IMR-90 (cell line): ENCODE results near the gene STAC3. TPM values are rescaled to one million over a fixed set of nuclear protein-coding genes. Genes with fewer than 3 reads are reported as not detected.

Experiments used
- ATAC-seq: fragments of 200-7000 bp; cut with Tn5 transposase; 2 replicates; pipeline ENCODE4 v1.9.1; 2020; ENCODE audit warnings: low read depth, mild to moderate bottlenecking, moderate library complexity
- BruUV-seq: library from RNA; stranded (reverse); fragments of 400-500 nt; replicated peaks from 2 replicates; lab custom pipeline; 2021; lab: Mats Ljungman, UMichigan
- CTCF ChIA-PET: fragments of 300-600 bp; formaldehyde crosslinking; extraction: SDS; loops from one replicate; lab custom pipeline; 2021; ENCODE audit warnings: antibody characterized with exemption; lab: Yijun Ruan, JAX
- POLR2A ChIA-PET: fragments of 300-600 bp; sonication (Branson Sonifier 250); formaldehyde crosslinking; loops from one replicate; lab custom pipeline; 2022; ENCODE audit warnings: antibody characterized with exemption; ENCODE audit not compliant: unreplicated experiment; lab: Charles Lee
- DNase-seq: peaks from one replicate; pipeline ENCODE4 v3.0.0; 2013
- H2AFZ ChIP-seq: replicated peaks from 2 replicates; pipeline ENCODE3; 2013; ENCODE audit warnings: low read length, mild to moderate bottlenecking; ENCODE audit not compliant: poor library complexity
- H2AK5ac ChIP-seq: 2 replicates; pipeline ENCODE4 v1.6.1; 2013; ENCODE audit warnings: low read depth, low read length, inconsistent platforms
- H2AK9ac ChIP-seq: replicated peaks from 2 replicates; pipeline ENCODE3; 2013; ENCODE audit warnings: mild to moderate bottlenecking, low read depth, low read length, moderate library complexity; ENCODE audit not compliant: poor library complexity
- H2BK120ac ChIP-seq: 2 replicates; pipeline ENCODE4 v1.6.1; 2013; ENCODE audit warnings: low read depth, low read length, inconsistent platforms
- H2BK15ac ChIP-seq: 3 replicates; pipeline ENCODE4 v1.6.1; 2013; ENCODE audit warnings: low read depth, low read length, inconsistent platforms
- H2BK20ac ChIP-seq: 2 replicates; pipeline ENCODE4 v1.6.1; 2013; ENCODE audit warnings: low read depth, mild to moderate bottlenecking, inconsistent platforms, low read length, moderate library complexity
- H2BK5ac ChIP-seq: 2 replicates; pipeline ENCODE4 v1.6.1; 2013; ENCODE audit warnings: mild to moderate bottlenecking, low read depth, low read length, inconsistent platforms; ENCODE audit not compliant: poor library complexity, severe bottlenecking
- H3K14ac ChIP-seq: replicated peaks from 2 replicates; pipeline ENCODE4 v1.6.1; 2013; ENCODE audit warnings: low read depth, low read length, inconsistent platforms
- H3K18ac ChIP-seq: 2 replicates; pipeline ENCODE4 v1.6.1; 2013; ENCODE audit warnings: low read depth, low read length, control low read depth
- H3K23ac ChIP-seq: 2 replicates; pipeline ENCODE4 v1.6.1; 2013; ENCODE audit warnings: low read depth, low read length, inconsistent platforms
- H3K27ac ChIP-seq: 2 replicates; pipeline ENCODE4 v1.5.1; 2013; ENCODE audit warnings: mild to moderate bottlenecking, control low read depth, low read length; ENCODE audit not compliant: insufficient read depth
- H3K27me3 ChIP-seq: 2 replicates; pipeline ENCODE4 v1.6.1; 2013; ENCODE audit warnings: low read length; ENCODE audit not compliant: control insufficient read depth, insufficient read depth
- H3K36me3 ChIP-seq: 2 replicates; pipeline ENCODE4 v1.6.1; 2013; ENCODE audit warnings: low read length, mixed read lengths; ENCODE audit not compliant: control insufficient read depth, insufficient read depth
- H3K4ac ChIP-seq: 2 replicates; pipeline ENCODE4 v1.6.1; 2013; ENCODE audit warnings: low read depth, low read length, inconsistent platforms
- H3K4me1 ChIP-seq: 2 replicates; pipeline ENCODE4 v1.6.1; 2013; ENCODE audit warnings: low read length, mixed read lengths; ENCODE audit not compliant: control insufficient read depth, insufficient read depth
- H3K4me2 ChIP-seq: 2 replicates; pipeline ENCODE4 v1.6.1; 2013; ENCODE audit warnings: low read depth, mild to moderate bottlenecking, control low read depth, low read length, moderate library complexity
- H3K4me3 ChIP-seq: 2 replicates; pipeline ENCODE4 v1.5.1; 2013; ENCODE audit warnings: low read depth, mild to moderate bottlenecking, control low read depth, low read length, moderate library complexity; ENCODE audit not compliant: insufficient read depth
- H3K56ac ChIP-seq: 2 replicates; pipeline ENCODE4 v1.6.1; 2013; ENCODE audit warnings: low read length, inconsistent platforms; ENCODE audit not compliant: insufficient read depth; ENCODE audit errors: extremely low read depth
- H3K79me1 ChIP-seq, 2 experiments: 2 replicates each; pipeline ENCODE4 v1.6.1; 2013; ENCODE audit warnings: low read length in 2 of 2, inconsistent platforms in 1 of 2, low read depth in 1 of 2
- H3K9ac ChIP-seq: 2 replicates; pipeline ENCODE4 v1.6.1; 2013; ENCODE audit warnings: low read depth, low read length, control low read depth
- H3K9me1 ChIP-seq: 2 replicates; pipeline ENCODE4 v1.6.1; 2013; ENCODE audit warnings: low read length, inconsistent platforms; ENCODE audit not compliant: insufficient read depth
- H3K9me3 ChIP-seq: 2 replicates; pipeline ENCODE4 v1.6.1; 2013; ENCODE audit warnings: low read length; ENCODE audit not compliant: control insufficient read depth, insufficient read depth
- H4K20me1 ChIP-seq: 2 replicates; pipeline ENCODE4 v1.6.1; 2013; ENCODE audit warnings: low read length, inconsistent platforms; ENCODE audit not compliant: insufficient read depth
- H4K5ac ChIP-seq: 2 replicates; pipeline ENCODE4 v1.6.1; 2013; ENCODE audit warnings: mild to moderate bottlenecking, low read depth, low read length, control low read depth
- H4K8ac ChIP-seq, 2 experiments: 2 replicates each; pipeline ENCODE4 v1.6.1; 2013; ENCODE audit warnings: low read depth in 2 of 2, low read length in 2 of 2, control low read depth in 1 of 2, inconsistent platforms in 1 of 2
- H4K91ac ChIP-seq: 2 replicates; pipeline ENCODE4 v1.6.1; 2013; ENCODE audit warnings: low read depth, low read length, inconsistent platforms; ENCODE audit not compliant: insufficient read depth
- CEBPB ChIP-seq: IDR thresholded peaks from 2 replicates; pipeline ENCODE4 v1.6.1; 2012; ENCODE audit warnings: low read depth, low read length, improper control_type of control experiment
- CHD1 ChIP-seq: IDR thresholded peaks from 2 replicates; pipeline ENCODE4 v1.6.1; 2012; ENCODE audit warnings: low read depth, low read length, improper control_type of control experiment
- CTCF ChIP-seq: conservative IDR thresholded peaks from 2 replicates; pipeline ENCODE4 v1.5.1; 2012; ENCODE audit warnings: mild to moderate bottlenecking, low read depth, low read length, improper control_type of control experiment
- FOS ChIP-seq: fragments of 150-350 bp; IDR thresholded peaks from 2 replicates; pipeline ENCODE4 v1.6.1; 2016; ENCODE audit warnings: low read depth, low read length
- MAFK ChIP-seq: IDR thresholded peaks from 2 replicates; pipeline ENCODE4 v1.6.1; 2012; ENCODE audit warnings: low read depth, low read length, improper control_type of control experiment
- NFE2L2 ChIP-seq: fragments of 150-350 bp; IDR thresholded peaks from 2 replicates; pipeline ENCODE4 v1.6.1; 2016; ENCODE audit warnings: low read depth, mild to moderate bottlenecking, low read length
- POLR2A ChIP-seq: IDR thresholded peaks from 2 replicates; pipeline ENCODE4 v1.6.1; 2012; ENCODE audit warnings: mild to moderate bottlenecking, low read depth, low read length
- RAD21 ChIP-seq: IDR thresholded peaks from 2 replicates; pipeline ENCODE4 v1.6.1; 2012; ENCODE audit warnings: low read length, improper control_type of control experiment
- RCOR1 ChIP-seq: IDR thresholded peaks from 2 replicates; pipeline ENCODE4 v1.6.1; 2012; ENCODE audit warnings: mild to moderate bottlenecking, low read length, improper control_type of control experiment; ENCODE audit not compliant: insufficient replicate concordance
- RFX5 ChIP-seq: IDR thresholded peaks from 2 replicates; pipeline ENCODE4 v1.8.0; 2012; ENCODE audit warnings: low read depth, mild to moderate bottlenecking, low read length, moderate library complexity
- USF2 ChIP-seq: fragments of 150-350 bp; IDR thresholded peaks from 2 replicates; pipeline ENCODE4 v1.6.1; 2017; ENCODE audit warnings: mild to moderate bottlenecking, antibody characterized with exemption, low read length, low read depth
- WGBS, 2 experiments: methylation state at CpG; one replicate each; pipeline versions ENCODE4 v1.1.5 to v1.1.7; 2013; ENCODE audit warnings: missing lambda C conversion rate in 2 of 2; ENCODE audit not compliant: insufficient read length in 1 of 2; ENCODE audit errors: extremely low coverage in 2 of 2; 5-methylcytosine and 5-hydroxymethylcytosine counted together
- dilution Hi-C: fragments of 300-500 bp; cut with HindIII; formaldehyde crosslinking; loops from one replicate; pipeline ENCODE4 v1.14.3; 2018; ENCODE audit warnings: low sequenced_read_pairs; ENCODE audit not compliant: unreplicated experiment
- in situ Hi-C: fragments of 300-500 bp; cut with MboI; formaldehyde crosslinking; loops from 3 replicates; pipeline ENCODE4 v1.14.3; 2019; ENCODE audit warnings: low sequenced_read_pairs, inconsistent platforms, mixed read lengths
- intact Hi-C: fragments of 100-400 bp; cut with micrococcal nuclease; formaldehyde crosslinking; loops from 2 replicates; pipeline ENCODE4 v1.10.0; 2022
- polyA plus RNA-seq, 3 experiments: library from polyadenylated mRNA; depleted of rRNA; stranded (reverse); fragments of >200 nt; gene quantifications; 2 replicates each; pipeline ENCODE4 v1.2.3, GENCODE V29; 2012; ENCODE audit warnings: low replicate concordance in 1 of 3
- total RNA-seq: library from RNA; depleted of rRNA; stranded (reverse); fragments of >200 nt; gene quantifications from 2 replicates; pipeline ENCODE4 v1.2.3, GENCODE V29; 2012

Gene STAC3
- total and polyA plus RNA-seq, 2 of the 4 experiments (the other 2 are of a cell fraction), result 0.18 to 0.67 TPM

GRCh38 chr12:57210926-57211692 lies 39.9 kb downstream of the STAC3 start:
- H3K18ac ChIP-seq, result no peak overlapping the region
- H2AFZ ChIP-seq, result no peak overlapping the region
- no peaks in the 10 kb centered on the region for H3K9me3 ChIP-seq
- no peak overlapping the region for H2BK5ac ChIP-seq
- peaks cover 2% of the 10 kb centered on the region; the same call in 1 of the 2 replicates for H3K4me1 ChIP-seq
- no peak overlapping the region for H2BK20ac ChIP-seq
- H4K5ac ChIP-seq, result no peak overlapping the region
- in situ Hi-C loops (no loop called here), intact Hi-C loops (no loop called here), dilution Hi-C loops (no loop called here)
- H3K9me1 ChIP-seq, result no peaks in the 10 kb centered on the region
- no peak overlapping the region for H3K4ac ChIP-seq
- H3K56ac ChIP-seq, result no peak overlapping the region
- no peak overlapping the region for H2BK15ac ChIP-seq
- H3K14ac ChIP-seq, result no peak overlapping the region
- no peak overlapping the region for H4K8ac ChIP-seq
- H2BK120ac ChIP-seq, result no peak overlapping the region
- no peak overlapping the region for H3K27ac ChIP-seq
- H2AK5ac ChIP-seq, result no peak overlapping the region
- H4K20me1 ChIP-seq, result peaks cover 52% of the 10 kb centered on the region
- DNase-seq (no peak), ATAC-seq (no peak)
- no peak overlapping the region for H3K23ac ChIP-seq
- no peak overlapping the region for H3K9ac ChIP-seq
- peak overlapping the region; percentile 72 for H2AK9ac ChIP-seq
- 75% methylated on average over 11 of the region's 16 CpGs; no CpG with 5 or more reads in 1 of the 2 experiments for WGBS, 2 experiments
- ChIA-PET CTCF (no interaction called here), POLR2A (no interaction called here)
- peaks cover 16% of the 10 kb centered on the region; the same call in 1 of the 2 replicates for H3K27me3 ChIP-seq
- H3K4me2 ChIP-seq, result no peak overlapping the region
- 0 out of 4 replicates have a peak, but pooled peaks cover 0 to 5% of the 10 kb centered on the region in 2 experiments for H3K79me1 ChIP-seq
- H3K4me3 ChIP-seq, result no peak overlapping the region
- no TSS peak for BruUV-seq
- H3K36me3 ChIP-seq, result peaks cover 73% of the 10 kb centered on the region
- H4K91ac ChIP-seq, result no peak overlapping the region
- TF ChIP-seq RAD21, result no peak
- TF ChIP-seq CEBPB, result no peak
- no peak for TF ChIP-seq USF2
- TF ChIP-seq CHD1, result no peak
- TF ChIP-seq CTCF, result no peak
- no peak for TF ChIP-seq FOS
- TF ChIP-seq MAFK, result no peak
- TF ChIP-seq RFX5, result no peak
- TF ChIP-seq RCOR1, result no peak
- TF ChIP-seq NFE2L2, result no peak
- TF ChIP-seq POLR2A, result no peak
